Endodermal cell (in vitro differentiated cells): ENCODE measurements around the gene CTBP1. TPM values are rescaled to one million over a fixed set of nuclear protein-coding genes. Genes with fewer than 3 reads are reported as not detected.

ENCODE experiments used
- DNase-seq: peaks from one replicate; pipeline ENCODE4 v3.0.0-alpha.2; 2017
- H3K27ac ChIP-seq: 2 replicates; pipeline ENCODE4 v1.5.1; 2013; ENCODE audit warnings: mild to moderate bottlenecking, low read depth, low read length, moderate library complexity
- H3K27me3 ChIP-seq: 2 replicates; pipeline ENCODE4 v1.6.1; 2013; ENCODE audit warnings: mild to moderate bottlenecking, low read length, moderate library complexity; ENCODE audit not compliant: insufficient read depth, control insufficient read depth, poor library complexity, severe bottlenecking
- H3K36me3 ChIP-seq: 2 replicates; pipeline ENCODE4 v1.7.0; 2013; ENCODE audit warnings: mild to moderate bottlenecking, low read length, moderate library complexity; ENCODE audit not compliant: control insufficient read depth, insufficient read depth
- H3K4me1 ChIP-seq: one replicate; pipeline ENCODE4 v1.7.0; 2013; ENCODE audit warnings: low read length; ENCODE audit not compliant: control insufficient read depth, insufficient read depth
- H3K4me3 ChIP-seq: 2 replicates; pipeline ENCODE4 v1.5.1; 2013; ENCODE audit warnings: mild to moderate bottlenecking, low read length, moderate library complexity
- H3K9ac ChIP-seq: 2 replicates; pipeline ENCODE4 v1.6.1; 2013; ENCODE audit warnings: mild to moderate bottlenecking, low read length, moderate library complexity; ENCODE audit not compliant: poor library complexity, severe bottlenecking; ENCODE audit errors: extremely low read depth
- H3K9me3 ChIP-seq: 2 replicates; pipeline ENCODE4 v1.6.1; 2013; ENCODE audit warnings: mild to moderate bottlenecking, low read length, moderate library complexity; ENCODE audit not compliant: control insufficient read depth
- H3K27ac Mint-ChIP-seq: 2 replicates; pipeline ENCODE4 v1.8.0; 2020; ENCODE audit warnings: mixed read lengths
- H3K27me3 Mint-ChIP-seq: 2 replicates; pipeline ENCODE4 v1.8.0; 2021; ENCODE audit warnings: mild to moderate bottlenecking, mixed read lengths; ENCODE audit not compliant: insufficient read depth
- H3K36me3 Mint-ChIP-seq: 2 replicates; pipeline ENCODE4 v1.8.0; 2020; ENCODE audit warnings: low read depth, mixed read lengths
- H3K4me1 Mint-ChIP-seq: 2 replicates; pipeline ENCODE4 v1.8.0; 2020; ENCODE audit warnings: mixed read lengths
- H3K4me3 Mint-ChIP-seq: 2 replicates; pipeline ENCODE4 v1.8.0; 2020; ENCODE audit warnings: mild to moderate bottlenecking, moderate library complexity, mixed read lengths
- H3K9me3 Mint-ChIP-seq: 2 replicates; pipeline ENCODE4 v1.8.0; 2020; ENCODE audit warnings: mild to moderate bottlenecking, mixed read lengths
- WGBS, 2 experiments: methylation state at CpG; one replicate each; pipeline versions ENCODE4 v1.1.5 to v1.1.7; 2013; ENCODE audit warnings: missing lambda C conversion rate in 2 of 2, mixed read lengths in 1 of 2; ENCODE audit not compliant: insufficient coverage in 1 of 2, insufficient read length in 1 of 2; 5-methylcytosine and 5-hydroxymethylcytosine counted together
- total RNA-seq, 2 donors: library from RNA; stranded (reverse); fragmentation: NEBNext Ultra II Directional in 1 of 2; extraction: Animal tissue kit (Norgen Biotek cat#: 25700) in 1 of 2; gene quantifications; 2 replicates in 1 of 2; 3 replicates in 1 of 2; pipeline ENCODE4 v1.2.1, GENCODE V29; 2021
- TF ChIP-seq, protein P1 (sequence below): fragments of 200-600 bp; sonication (generic); conservative IDR thresholded peaks from 2 replicates; pipeline ENCODE4 v1.5.0; 2021; ENCODE audit warnings: antibody characterized with exemption, mild to moderate bottlenecking

Gene CTBP1
- total RNA-seq, 2 donors from 2014 or later, result 181 to 189 TPM

DNA sequence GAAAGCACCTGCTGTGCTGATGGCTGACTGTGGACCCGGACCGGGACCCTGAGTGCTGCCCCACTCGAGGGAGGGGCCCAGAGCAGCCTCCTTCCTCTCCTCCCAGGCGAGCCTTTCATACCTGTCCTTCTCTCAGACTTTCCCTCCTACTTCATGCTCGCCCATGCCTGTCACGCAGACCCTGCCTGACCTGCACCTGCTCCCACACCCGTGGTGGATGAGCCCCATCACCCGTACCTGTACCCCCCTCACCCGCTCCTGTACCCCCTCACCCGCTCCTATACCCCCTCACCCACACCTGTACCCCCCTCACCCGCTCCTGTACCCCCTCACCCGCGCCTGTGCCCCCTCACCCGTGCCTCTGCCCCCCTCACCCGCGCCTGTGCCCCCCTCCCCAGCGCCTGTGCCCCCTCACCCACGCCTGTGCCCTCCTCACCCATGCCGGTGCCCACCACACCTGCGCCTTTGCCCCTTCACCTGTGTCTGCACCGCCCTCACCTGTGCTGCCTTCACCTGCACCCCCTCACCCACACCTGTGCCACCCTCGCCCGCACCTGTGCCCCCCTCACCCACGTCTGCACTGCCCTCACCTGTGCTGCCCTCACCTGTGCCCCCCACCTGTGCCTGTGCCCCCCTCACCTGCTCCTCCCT is 46.6 kb upstream of the CTBP1 start:
- no peak overlapping the region for H3K27ac Mint-ChIP-seq
- Histone ChIP-seq H3K9ac (no peak overlapping the region), H3K27ac (no peak overlapping the region), H3K4me1 (peaks cover 8% of the 10 kb centered on the region), H3K9me3 (no peaks in the 10 kb centered on the region), H3K36me3 (peaks cover 17% of the 10 kb centered on the region), H3K4me3 (no peak overlapping the region), H3K27me3 (no peaks in the 10 kb centered on the region)
- H3K27me3 Mint-ChIP-seq, result no peaks in the 10 kb centered on the region
- WGBS, 2 experiments, result 84 to 92% methylated on average over 3 to 15 of the region's 24 CpGs
- peaks cover 34% of the 10 kb centered on the region for H3K4me1 Mint-ChIP-seq
- H3K9me3 Mint-ChIP-seq, result no peaks in the 10 kb centered on the region
- H3K4me3 Mint-ChIP-seq, result no peak overlapping the region
- TF ChIP-seq, protein P1, sequence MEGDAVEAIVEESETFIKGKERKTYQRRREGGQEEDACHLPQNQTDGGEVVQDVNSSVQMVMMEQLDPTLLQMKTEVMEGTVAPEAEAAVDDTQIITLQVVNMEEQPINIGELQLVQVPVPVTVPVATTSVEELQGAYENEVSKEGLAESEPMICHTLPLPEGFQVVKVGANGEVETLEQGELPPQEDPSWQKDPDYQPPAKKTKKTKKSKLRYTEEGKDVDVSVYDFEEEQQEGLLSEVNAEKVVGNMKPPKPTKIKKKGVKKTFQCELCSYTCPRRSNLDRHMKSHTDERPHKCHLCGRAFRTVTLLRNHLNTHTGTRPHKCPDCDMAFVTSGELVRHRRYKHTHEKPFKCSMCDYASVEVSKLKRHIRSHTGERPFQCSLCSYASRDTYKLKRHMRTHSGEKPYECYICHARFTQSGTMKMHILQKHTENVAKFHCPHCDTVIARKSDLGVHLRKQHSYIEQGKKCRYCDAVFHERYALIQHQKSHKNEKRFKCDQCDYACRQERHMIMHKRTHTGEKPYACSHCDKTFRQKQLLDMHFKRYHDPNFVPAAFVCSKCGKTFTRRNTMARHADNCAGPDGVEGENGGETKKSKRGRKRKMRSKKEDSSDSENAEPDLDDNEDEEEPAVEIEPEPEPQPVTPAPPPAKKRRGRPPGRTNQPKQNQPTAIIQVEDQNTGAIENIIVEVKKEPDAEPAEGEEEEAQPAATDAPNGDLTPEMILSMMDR, result no peak
- peaks cover 42% of the 10 kb centered on the region for H3K36me3 Mint-ChIP-seq
- DNase-seq, result peak; percentile 20

GRCh38 chr4:1294891-1295290 is 46.0 kb upstream of the CTBP1 start:
- Histone ChIP-seq H3K36me3 (peaks cover 10% of the 10 kb centered on the region), H3K9ac (no peak overlapping the region), H3K9me3 (no peaks in the 10 kb centered on the region), H3K4me1 (peaks cover 8% of the 10 kb centered on the region), H3K27me3 (no peaks in the 10 kb centered on the region), H3K4me3 (no peak overlapping the region), H3K27ac (no peak overlapping the region)
- Mint-ChIP-seq H3K4me1 (peaks cover 37% of the 10 kb centered on the region), H3K27ac (peak overlapping the region; percentile 44), H3K9me3 (no peaks in the 10 kb centered on the region), H3K4me3 (no peak overlapping the region), H3K36me3 (peaks cover 40% of the 10 kb centered on the region), H3K27me3 (no peaks in the 10 kb centered on the region)
- 91 to 100% methylated on average over 1 to 10 of the region's 10 CpGs for WGBS, 2 experiments
- TF ChIP-seq, protein P1, result no peak
- DNase-seq, result no peak

DNA sequence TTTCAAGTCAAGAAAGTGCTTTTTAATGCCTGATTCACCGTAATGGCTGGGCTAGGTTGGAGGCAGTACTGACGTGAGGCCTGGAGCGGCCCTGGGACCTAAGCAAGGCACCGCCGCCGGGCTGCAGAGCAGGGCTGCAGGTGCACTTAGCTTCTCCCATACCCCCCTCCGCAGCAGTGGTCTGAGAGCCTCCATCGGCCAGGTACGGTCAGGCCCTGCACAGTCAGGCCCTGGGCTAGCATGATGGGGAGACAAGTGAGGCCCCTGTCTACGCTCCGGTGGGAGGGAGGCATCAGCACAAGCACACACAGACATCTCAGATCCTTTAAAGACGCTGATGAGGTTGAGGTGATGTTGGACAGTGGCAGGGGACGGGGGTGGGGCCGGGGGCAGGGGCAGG is 45.5 kb upstream of the CTBP1 start:
- Histone ChIP-seq H3K27me3 (no peaks in the 10 kb centered on the region), H3K4me1 (peaks cover 8% of the 10 kb centered on the region), H3K9ac (no peak overlapping the region), H3K27ac (no peak overlapping the region), H3K4me3 (no peak overlapping the region), H3K9me3 (no peaks in the 10 kb centered on the region), H3K36me3 (peaks cover 5% of the 10 kb centered on the region)
- Mint-ChIP-seq H3K27ac (no peak overlapping the region), H3K9me3 (no peaks in the 10 kb centered on the region), H3K4me1 (peaks cover 37% of the 10 kb centered on the region), H3K36me3 (peaks cover 36% of the 10 kb centered on the region), H3K27me3 (no peaks in the 10 kb centered on the region), H3K4me3 (no peak overlapping the region)
- DNase-seq, result peak; percentile 41
- TF ChIP-seq, protein P1, result no peak
- WGBS, 2 experiments, result 91 to 93% methylated on average over 9 to 11 of the region's 14 CpGs
